Fibroblast of lung (primary cell): ENCODE data around the gene SLC9A3.
"Not testable (repeated sequence)": the region's sequence is repeated elsewhere in the genome, so short reads cannot be mapped to it uniquely, and the experiment has no call there.

ENCODE experiments used
- CTCF ChIP-seq, 2 donors: IDR thresholded peaks in 1 of 2; conservative IDR thresholded peaks in 1 of 2; 1 replicate in 1 of 2; 2 replicates in 1 of 2; pipeline ENCODE4 v1.5.1; 2011 to 2012; ENCODE audit warnings: low read length in 2 of 2, control low read depth in 1 of 2, inconsistent platforms in 1 of 2, low read depth in 1 of 2, mild to moderate bottlenecking in 1 of 2
- EZH2 ChIP-seq: IDR thresholded peaks from 2 replicates; pipeline ENCODE4 v1.5.1; 2012; ENCODE audit warnings: low read length, control low read depth, mild to moderate bottlenecking; ENCODE audit errors: missing control alignments

- not testable (repeated sequence) for TF ChIP-seq EZH2; CTCF (conservative IDR thresholded peaks at IDR 0.05 in 1 of 2, IDR thresholded peaks at IDR 0.05 in 1 of 2; ENCODE audit: low read depth in 1 of 2, low read length in 2 of 2)
Observed at GRCh38 chr5:486597-486996, 37.7 kb downstream of the SLC9A3 start.
